Activated naive CD4-positive, alpha-beta T cell treated with anti-CD3 and anti-CD28 coated beads, Interleukin-2, amount 10 ng/mL, durations not matched to agents 7 days and 5 days (primary cell): ENCODE data around the gene LGI4.
A peak's percentile ranks its signal among the peaks of the same experiment; 100 is the strongest.
"Not testable (repeated sequence)": the region's sequence is repeated elsewhere in the genome, so short reads cannot be mapped to it uniquely, and the experiment has no call there.

Source experiments
- CTCF ChIA-PET: fragments of 350-600 bp; sonication (Branson Sonifier 250); formaldehyde crosslinking; loops from one replicate; lab custom pipeline; 2021; ENCODE audit warnings: antibody characterized with exemption; lab: Charles Lee
- DNase-seq: peaks from one replicate; pipeline ENCODE4 v3.0.0-alpha.2; 2020
- H3K27ac Mint-ChIP-seq: one replicate; pipeline ENCODE4 v1.8.0; 2021; ENCODE audit warnings: mild to moderate bottlenecking, moderate library complexity, mixed read lengths
- H3K27me3 Mint-ChIP-seq: one replicate; pipeline ENCODE4 v1.8.0; 2021; ENCODE audit warnings: mild to moderate bottlenecking, mixed read lengths
- H3K36me3 Mint-ChIP-seq: one replicate; pipeline ENCODE4 v1.8.0; 2021; ENCODE audit warnings: mixed read lengths
- H3K4me1 Mint-ChIP-seq: one replicate; pipeline ENCODE4 v1.8.0; 2021; ENCODE audit warnings: mixed read lengths
- H3K4me3 Mint-ChIP-seq: one replicate; pipeline ENCODE4 v1.8.0; 2021; ENCODE audit warnings: mild to moderate bottlenecking, moderate library complexity, mixed read lengths
- H3K9me3 Mint-ChIP-seq: one replicate; pipeline ENCODE4 v1.8.0; 2021; ENCODE audit warnings: mixed read lengths

LGI4 gene

GRCh38 chr19:35154525-35155406 is 19.9 kb upstream of the LGI4 start, which contains the start of gene FXYD5:
Gene FXYD5 (plus strand): TSS chr19:35154735. CDS start chr19:35155551, 816 bp downstream.
- Mint-ChIP-seq H3K9me3 (no peaks in the 10 kb centered on the region), H3K4me1 (peaks cover 67% of the 10 kb centered on the region), H3K27ac (peak within 1 kb of the TSS; percentile 95), H3K27me3 (peaks cover 22% of the 10 kb centered on the region), H3K36me3 (peaks cover 62% of the 10 kb centered on the region), H3K4me3 (peak within 1 kb of the TSS; percentile 98)
- DNase-seq: peak; percentile 85
- CTCF ChIA-PET: interaction anchor here (0.7 to 4.1 kb wide), 14 partner anchors 9 to 191 kb away, joined by 3 to 50 read pairs (median 4); partner anchors contain the start of gene FXYD7

DNA sequence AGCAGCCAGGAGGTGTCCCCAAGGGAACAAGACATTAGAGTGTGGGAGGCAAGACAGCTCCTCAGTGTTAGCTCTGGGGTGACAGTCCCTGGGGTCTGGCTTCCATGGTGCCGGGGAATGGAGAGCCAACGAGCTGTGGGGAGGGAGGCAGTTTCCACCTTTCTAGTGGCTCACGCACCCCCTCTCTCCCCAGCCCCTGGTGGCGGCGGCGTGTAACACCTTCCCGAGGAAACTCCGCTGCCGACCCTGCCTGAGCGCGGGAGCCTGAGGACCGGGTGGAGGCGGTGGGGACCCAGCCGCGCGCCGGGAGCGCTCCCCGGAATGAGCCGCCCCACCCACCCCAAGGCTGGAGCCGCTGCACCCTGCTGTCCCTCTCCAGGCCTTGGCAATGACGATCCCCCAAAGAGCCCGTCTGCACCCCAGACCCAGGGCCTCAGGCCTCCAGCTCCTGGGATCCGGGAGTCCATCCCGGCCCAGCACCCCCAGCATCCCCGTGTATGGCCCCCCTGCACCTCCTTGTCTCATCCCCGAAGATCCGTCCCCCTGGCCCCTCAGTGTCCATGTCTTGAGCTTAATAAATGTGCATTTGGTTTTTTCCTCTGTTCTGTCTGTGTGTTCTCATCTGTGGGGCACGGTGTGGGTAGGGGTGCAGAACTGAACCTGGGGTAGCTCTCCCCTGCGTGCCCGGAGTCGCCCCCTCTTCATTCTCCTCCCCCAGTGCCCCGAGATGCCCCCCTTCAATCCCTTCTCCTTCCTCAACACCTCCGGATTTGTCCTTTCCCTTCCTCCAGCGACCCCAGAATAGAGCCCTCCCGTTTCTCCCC is 19.1 kb upstream of the LGI4 start:
- Mint-ChIP-seq H3K36me3 (peaks cover 59% of the 10 kb centered on the region), H3K4me3 (peak overlapping the region; percentile 98), H3K4me1 (peaks cover 59% of the 10 kb centered on the region), H3K9me3 (no peaks in the 10 kb centered on the region), H3K27me3 (peaks cover 22% of the 10 kb centered on the region), H3K27ac (peak overlapping the region; percentile 95)
- CTCF ChIA-PET: interaction anchor here (0.6 to 4.1 kb wide), 16 partner anchors 9 to 192 kb away, joined by 3 to 50 read pairs (median 4); partner anchors contain the start of gene FXYD7
- peak; percentile 83 for DNase-seq

DNA sequence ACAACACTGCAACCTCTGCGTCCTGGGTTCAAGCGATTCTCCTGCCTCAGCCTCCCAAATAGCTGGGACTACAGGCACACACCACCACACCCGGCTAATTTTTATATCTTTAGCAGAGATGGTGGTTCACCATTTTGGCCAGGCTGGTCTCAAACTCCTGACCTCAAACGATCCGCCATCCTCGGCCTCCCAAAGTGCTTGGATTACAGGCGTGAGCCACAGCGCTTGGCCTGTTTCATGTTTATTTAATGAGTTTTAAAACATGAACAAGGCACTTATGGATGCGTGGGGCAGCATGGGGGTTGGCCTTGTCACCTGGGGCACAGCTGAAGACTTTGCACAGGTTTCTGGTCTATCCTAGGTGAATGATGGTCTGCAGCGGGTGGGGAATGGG is 18.3 kb upstream of the LGI4 start:
- CTCF ChIA-PET: interaction anchor here (0.6 to 4.1 kb wide), 5 partner anchors 10 to 89 kb away, joined by 3 to 50 read pairs (median 7); partner anchors contain the start of gene FXYD7
- Mint-ChIP-seq H3K4me3 (peak overlapping the region; percentile 98), H3K4me1 (peaks cover 51% of the 10 kb centered on the region), H3K27me3 (peaks cover 22% of the 10 kb centered on the region), H3K36me3 (peaks cover 53% of the 10 kb centered on the region)
- not testable (repeated sequence) for DNase-seq, H3K9me3 Mint-ChIP-seq, H3K27ac Mint-ChIP-seq

GRCh38 chr19:35151273-35152065 is 16.6 kb upstream of the LGI4 start:
- H3K27ac Mint-ChIP-seq: no peak overlapping the region
- DNase-seq: no peak
- no peaks in the 10 kb centered on the region for H3K9me3 Mint-ChIP-seq
- peaks cover 26% of the 10 kb centered on the region for H3K27me3 Mint-ChIP-seq
- H3K4me1 Mint-ChIP-seq: peaks cover 37% of the 10 kb centered on the region
- no peak overlapping the region for H3K4me3 Mint-ChIP-seq
- H3K36me3 Mint-ChIP-seq: peaks cover 48% of the 10 kb centered on the region
- CTCF ChIA-PET: interaction anchor here (1.2 to 4.1 kb wide), 2 partner anchors 8 to 65 kb away, joined by 3 to 50 read pairs; partner anchors contain the start of gene FXYD7

DNA sequence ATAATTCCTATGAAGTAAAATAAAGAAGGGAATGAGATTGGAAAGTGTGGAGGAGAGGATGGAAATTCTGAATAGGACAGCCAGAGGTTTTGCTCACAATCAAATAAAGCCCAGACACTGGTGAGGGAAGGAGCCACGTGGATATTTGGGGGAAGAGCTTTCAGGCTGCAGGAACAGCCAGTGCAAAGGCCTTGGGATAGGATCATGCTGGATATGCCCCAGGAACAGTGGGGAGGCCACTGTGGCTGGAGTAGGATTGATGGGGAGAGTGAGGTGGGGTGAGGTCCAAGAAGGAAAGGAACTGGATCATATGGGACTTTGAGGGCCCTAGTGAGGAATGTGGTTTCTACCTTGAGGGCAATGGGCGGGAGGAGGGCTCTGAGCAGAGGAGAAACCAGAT is 15.6 kb upstream of the LGI4 start:
- peaks cover 40% of the 10 kb centered on the region for H3K36me3 Mint-ChIP-seq
- no peak overlapping the region for H3K27ac Mint-ChIP-seq
- no peak overlapping the region for H3K4me3 Mint-ChIP-seq
- no peaks in the 10 kb centered on the region for H3K9me3 Mint-ChIP-seq
- H3K27me3 Mint-ChIP-seq: peaks cover 26% of the 10 kb centered on the region
- CTCF ChIA-PET: interaction anchor here (0.6 to 1.2 kb wide), 3 partner anchors 9 to 66 kb away, joined by 3 read pairs; no protein-coding TSS in a partner anchor
- DNase-seq: no peak
- peaks cover 31% of the 10 kb centered on the region for H3K4me1 Mint-ChIP-seq

- H3K9me3 Mint-ChIP-seq: no peaks in the 10 kb centered on the region
- no peak for DNase-seq
- no peak overlapping the region for H3K27ac Mint-ChIP-seq
- H3K27me3 Mint-ChIP-seq: peaks cover 35% of the 10 kb centered on the region
- H3K4me3 Mint-ChIP-seq: no peak overlapping the region
- H3K36me3 Mint-ChIP-seq: peaks cover 31% of the 10 kb centered on the region
- H3K4me1 Mint-ChIP-seq: peaks cover 41% of the 10 kb centered on the region
- CTCF ChIA-PET: interaction anchor here (0.9 kb wide), 1 partner anchor 8 kb away, joined by 3 read pairs; no protein-coding TSS in a partner anchor
Measured at GRCh38 chr19:35149463-35149862, 14.6 kb upstream of the LGI4 start.

DNA sequence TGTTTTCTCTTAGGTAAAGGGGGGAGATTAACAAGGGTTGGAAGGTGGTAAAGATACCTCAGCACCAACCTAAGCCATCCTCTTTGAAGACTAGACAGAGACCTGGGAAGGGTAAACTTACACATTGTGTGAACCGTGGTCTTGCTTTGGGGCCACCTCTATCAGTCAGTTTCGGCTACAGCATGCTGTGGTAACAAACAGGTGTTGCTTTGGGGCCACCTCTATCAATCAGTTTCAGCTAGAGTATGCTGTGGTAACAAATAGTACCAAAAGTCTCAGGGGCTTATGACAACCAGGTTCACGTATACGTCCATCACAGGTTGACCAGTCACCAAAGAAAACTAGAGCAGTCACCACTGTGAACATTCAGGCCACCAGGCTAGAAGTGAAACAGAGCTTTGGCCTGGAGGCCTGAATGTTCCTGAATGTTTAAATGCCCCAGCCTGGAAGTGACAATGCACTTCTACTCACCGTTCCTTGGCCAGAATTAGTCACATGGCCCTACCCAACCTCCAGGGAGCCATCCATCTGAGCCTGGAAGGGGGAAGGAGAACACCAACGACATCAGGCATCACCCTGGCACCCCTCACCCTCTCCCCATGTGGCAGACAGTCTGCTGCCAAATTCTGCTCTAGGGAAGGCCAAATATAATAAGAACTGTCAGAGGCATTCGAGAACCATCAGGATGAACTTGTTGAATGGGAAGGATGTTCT is 12.0 kb upstream of the LGI4 start:
- Mint-ChIP-seq H3K9me3 (no peaks in the 10 kb centered on the region), H3K27ac (no peak overlapping the region), H3K36me3 (peaks cover 27% of the 10 kb centered on the region), H3K4me3 (no peak overlapping the region), H3K4me1 (peaks cover 44% of the 10 kb centered on the region), H3K27me3 (peaks cover 50% of the 10 kb centered on the region)
- CTCF ChIA-PET: no interaction called here
- DNase-seq: no peak

- H3K27me3 Mint-ChIP-seq: peaks cover 51% of the 10 kb centered on the region
- no peak overlapping the region for H3K4me3 Mint-ChIP-seq
- H3K36me3 Mint-ChIP-seq: peaks cover 20% of the 10 kb centered on the region
- H3K4me1 Mint-ChIP-seq: peaks cover 45% of the 10 kb centered on the region
- H3K27ac Mint-ChIP-seq: no peak overlapping the region
- DNase-seq: peak; percentile 44
- CTCF ChIA-PET: interaction anchor here (0.8 to 5.9 kb wide), 4 partner anchors 8 to 71 kb away, joined by 3 to 50 read pairs (median 5); partner anchors contain the start of gene FXYD5
- no peaks in the 10 kb centered on the region for H3K9me3 Mint-ChIP-seq
Measured at GRCh38 chr19:35144600-35145436, 10.0 kb upstream of the LGI4 start.

DNA sequence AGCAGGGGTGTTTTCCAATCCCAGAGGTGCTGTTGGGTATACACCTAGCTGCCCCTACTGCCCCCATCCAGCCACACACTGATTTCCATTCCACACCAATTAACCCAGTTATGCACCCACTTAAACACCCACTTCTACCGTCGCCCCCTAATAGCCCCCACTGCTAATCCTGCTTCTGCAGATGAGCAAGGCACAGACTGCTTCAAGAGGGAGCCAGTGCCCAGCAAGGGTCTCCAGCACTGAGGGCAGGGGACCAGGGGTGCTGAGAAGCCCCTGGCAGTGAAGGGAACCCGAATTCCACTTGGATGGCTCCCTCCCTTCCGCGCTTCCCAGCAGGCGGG is 9.4 kb upstream of the LGI4 start:
- Mint-ChIP-seq H3K9me3 (no peaks in the 10 kb centered on the region), H3K36me3 (peaks cover 19% of the 10 kb centered on the region), H3K27ac (no peak overlapping the region), H3K4me1 (peaks cover 45% of the 10 kb centered on the region), H3K4me3 (peak overlapping the region; percentile 46), H3K27me3 (peaks cover 53% of the 10 kb centered on the region)
- CTCF ChIA-PET: interaction anchor here (1.6 to 5.9 kb wide), 2 partner anchors 9 to 19 kb away, joined by 5 to 50 read pairs; partner anchors contain the start of gene FXYD5
- no peak for DNase-seq

GRCh38 chr19:35143818-35144217 is 9.0 kb upstream of the LGI4 start:
- H3K27me3 Mint-ChIP-seq: peaks cover 53% of the 10 kb centered on the region

GRCh38 chr19:35143231-35143715 is 8.4 kb upstream of the LGI4 start, which contains the start of gene FXYD7:
Gene FXYD7 (plus strand): TSS chr19:35143255. CDS start chr19:35143334, 79 bp downstream.
- peak within 1 kb of the TSS; percentile 78 for H3K4me3 Mint-ChIP-seq
- CTCF ChIA-PET: interaction anchor here (0.6 to 5.9 kb wide), 3 partner anchors 10 to 84 kb away, joined by 3 to 50 read pairs (median 44); partner anchors contain the start of gene FXYD5
- peak; percentile 46 for DNase-seq
- peaks cover 14% of the 10 kb centered on the region for H3K36me3 Mint-ChIP-seq
- no peaks in the 10 kb centered on the region for H3K9me3 Mint-ChIP-seq
- peaks cover 54% of the 10 kb centered on the region for H3K27me3 Mint-ChIP-seq
- peaks cover 45% of the 10 kb centered on the region for H3K4me1 Mint-ChIP-seq
- no peak within 1 kb of the TSS for H3K27ac Mint-ChIP-seq

More at GRCh38 chr19:35143818-35144217, 9.0 kb upstream of the LGI4 start:
- no peak overlapping the region for H3K27ac Mint-ChIP-seq
- no peak for DNase-seq
- peak overlapping the region; percentile 46 for H3K4me3 Mint-ChIP-seq
- H3K36me3 Mint-ChIP-seq: peaks cover 16% of the 10 kb centered on the region
- no peaks in the 10 kb centered on the region for H3K9me3 Mint-ChIP-seq
- CTCF ChIA-PET: interaction anchor here (0.6 to 5.9 kb wide), 3 partner anchors 9 to 83 kb away, joined by 3 to 50 read pairs (median 44); partner anchors contain the start of gene FXYD5
- H3K4me1 Mint-ChIP-seq: peaks cover 45% of the 10 kb centered on the region
